Neural cell (in vitro differentiated cells): Measurements from ENCODE around the gene ISG15.

Source experiments
- POLR2AphosphoS5 ChIP-seq: IDR thresholded peaks from 2 replicates; pipeline ENCODE4 v1.6.1; 2012
- TF ChIP-seq, protein P1 (sequence below): fragments of 450-650 bp; IDR thresholded peaks from 2 replicates; pipeline ENCODE4 v1.5.1; 2014; ENCODE audit warnings: antibody characterized with exemption, mild to moderate bottlenecking, moderate library complexity; ENCODE audit not compliant: poor library complexity, severe bottlenecking

GRCh38 chr1:998745-998994 lies 14.6 kb upstream of the ISG15 start:
- no peak for TF ChIP-seq POLR2AphosphoS5
- TF ChIP-seq, protein P1, sequence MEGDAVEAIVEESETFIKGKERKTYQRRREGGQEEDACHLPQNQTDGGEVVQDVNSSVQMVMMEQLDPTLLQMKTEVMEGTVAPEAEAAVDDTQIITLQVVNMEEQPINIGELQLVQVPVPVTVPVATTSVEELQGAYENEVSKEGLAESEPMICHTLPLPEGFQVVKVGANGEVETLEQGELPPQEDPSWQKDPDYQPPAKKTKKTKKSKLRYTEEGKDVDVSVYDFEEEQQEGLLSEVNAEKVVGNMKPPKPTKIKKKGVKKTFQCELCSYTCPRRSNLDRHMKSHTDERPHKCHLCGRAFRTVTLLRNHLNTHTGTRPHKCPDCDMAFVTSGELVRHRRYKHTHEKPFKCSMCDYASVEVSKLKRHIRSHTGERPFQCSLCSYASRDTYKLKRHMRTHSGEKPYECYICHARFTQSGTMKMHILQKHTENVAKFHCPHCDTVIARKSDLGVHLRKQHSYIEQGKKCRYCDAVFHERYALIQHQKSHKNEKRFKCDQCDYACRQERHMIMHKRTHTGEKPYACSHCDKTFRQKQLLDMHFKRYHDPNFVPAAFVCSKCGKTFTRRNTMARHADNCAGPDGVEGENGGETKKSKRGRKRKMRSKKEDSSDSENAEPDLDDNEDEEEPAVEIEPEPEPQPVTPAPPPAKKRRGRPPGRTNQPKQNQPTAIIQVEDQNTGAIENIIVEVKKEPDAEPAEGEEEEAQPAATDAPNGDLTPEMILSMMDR = no peak
